NB4 (cell line): ENCODE data around the gene MBNL3.

Experiments used
- DNase-seq: peaks from one replicate; pipeline ENCODE4 v3.0.0; 2010; ENCODE audit warnings: low read depth
- H3K4me3 ChIP-seq: one replicate; pipeline ENCODE4 v1.5.1; 2011; ENCODE audit warnings: mild to moderate bottlenecking, low read depth, low read length, moderate library complexity
- MAX ChIP-seq: IDR thresholded peaks from 2 replicates; pipeline ENCODE4 v1.6.1; 2011; ENCODE audit warnings: low read depth, low read length
- MYC ChIP-seq: IDR thresholded peaks from 2 replicates; pipeline ENCODE4 v1.6.1; 2011; ENCODE audit warnings: low read depth, low read length
- POLR2A ChIP-seq: IDR thresholded peaks from 2 replicates; pipeline ENCODE4 v1.6.1; 2011; ENCODE audit warnings: mild to moderate bottlenecking; ENCODE audit not compliant: insufficient read length; ENCODE audit errors: extremely low read depth
- TF ChIP-seq, protein P1 (sequence below): IDR thresholded peaks from one replicate; pipeline ENCODE4 v1.5.1; 2012; ENCODE audit warnings: low read depth, low read length

Gene MBNL3

DNA sequence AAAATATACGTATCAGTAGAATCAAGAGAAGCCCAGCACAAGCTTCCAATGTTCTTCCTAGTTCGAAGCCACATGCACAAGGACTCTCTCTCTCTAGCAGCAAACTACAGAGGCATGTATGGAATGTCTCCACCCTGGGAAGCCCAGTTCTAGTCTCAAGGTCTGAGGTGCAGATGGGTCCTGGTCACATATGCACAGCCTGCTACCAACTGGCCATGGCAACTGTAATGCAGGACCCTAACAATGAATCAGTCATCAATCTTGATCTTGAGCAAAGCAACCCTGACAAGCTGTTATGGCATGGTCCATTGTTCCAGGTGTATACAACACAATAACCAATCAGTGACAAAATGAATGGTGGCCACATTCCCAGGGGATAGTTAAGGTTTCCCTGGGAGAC lies 55.8 kb downstream of the MBNL3 start:
- no peak overlapping the region for H3K4me3 ChIP-seq
- DNase-seq, result no peak
- TF ChIP-seq MAX, result no peak
- TF ChIP-seq MYC, result no peak
- TF ChIP-seq, protein P1, sequence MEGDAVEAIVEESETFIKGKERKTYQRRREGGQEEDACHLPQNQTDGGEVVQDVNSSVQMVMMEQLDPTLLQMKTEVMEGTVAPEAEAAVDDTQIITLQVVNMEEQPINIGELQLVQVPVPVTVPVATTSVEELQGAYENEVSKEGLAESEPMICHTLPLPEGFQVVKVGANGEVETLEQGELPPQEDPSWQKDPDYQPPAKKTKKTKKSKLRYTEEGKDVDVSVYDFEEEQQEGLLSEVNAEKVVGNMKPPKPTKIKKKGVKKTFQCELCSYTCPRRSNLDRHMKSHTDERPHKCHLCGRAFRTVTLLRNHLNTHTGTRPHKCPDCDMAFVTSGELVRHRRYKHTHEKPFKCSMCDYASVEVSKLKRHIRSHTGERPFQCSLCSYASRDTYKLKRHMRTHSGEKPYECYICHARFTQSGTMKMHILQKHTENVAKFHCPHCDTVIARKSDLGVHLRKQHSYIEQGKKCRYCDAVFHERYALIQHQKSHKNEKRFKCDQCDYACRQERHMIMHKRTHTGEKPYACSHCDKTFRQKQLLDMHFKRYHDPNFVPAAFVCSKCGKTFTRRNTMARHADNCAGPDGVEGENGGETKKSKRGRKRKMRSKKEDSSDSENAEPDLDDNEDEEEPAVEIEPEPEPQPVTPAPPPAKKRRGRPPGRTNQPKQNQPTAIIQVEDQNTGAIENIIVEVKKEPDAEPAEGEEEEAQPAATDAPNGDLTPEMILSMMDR, result no peak
- TF ChIP-seq POLR2A, result no peak

DNA sequence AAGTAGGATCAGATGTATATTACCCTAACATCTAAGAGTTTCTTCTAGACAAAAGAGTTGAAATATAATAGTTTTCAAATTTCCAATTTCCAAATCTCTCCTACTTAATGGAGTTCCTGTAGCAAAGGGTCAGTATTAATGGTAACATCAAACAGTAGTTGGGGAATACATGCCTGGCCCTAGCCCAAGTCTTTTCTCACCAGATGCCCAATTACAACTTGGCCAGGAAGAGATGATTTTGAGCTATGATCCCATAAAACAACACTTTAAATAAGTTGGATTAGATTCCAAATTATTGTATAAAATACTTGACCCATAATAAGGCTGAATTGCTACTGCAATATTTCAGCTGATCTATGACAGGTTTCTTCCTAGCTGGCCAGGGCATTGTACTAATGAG lies 59.9 kb downstream of the MBNL3 start:
- DNase-seq, result no peak
- no peak overlapping the region for H3K4me3 ChIP-seq
- no peak for TF ChIP-seq MYC
- TF ChIP-seq, protein P1, result no peak
- TF ChIP-seq POLR2A, result no peak
- TF ChIP-seq MAX, result no peak

DNA sequence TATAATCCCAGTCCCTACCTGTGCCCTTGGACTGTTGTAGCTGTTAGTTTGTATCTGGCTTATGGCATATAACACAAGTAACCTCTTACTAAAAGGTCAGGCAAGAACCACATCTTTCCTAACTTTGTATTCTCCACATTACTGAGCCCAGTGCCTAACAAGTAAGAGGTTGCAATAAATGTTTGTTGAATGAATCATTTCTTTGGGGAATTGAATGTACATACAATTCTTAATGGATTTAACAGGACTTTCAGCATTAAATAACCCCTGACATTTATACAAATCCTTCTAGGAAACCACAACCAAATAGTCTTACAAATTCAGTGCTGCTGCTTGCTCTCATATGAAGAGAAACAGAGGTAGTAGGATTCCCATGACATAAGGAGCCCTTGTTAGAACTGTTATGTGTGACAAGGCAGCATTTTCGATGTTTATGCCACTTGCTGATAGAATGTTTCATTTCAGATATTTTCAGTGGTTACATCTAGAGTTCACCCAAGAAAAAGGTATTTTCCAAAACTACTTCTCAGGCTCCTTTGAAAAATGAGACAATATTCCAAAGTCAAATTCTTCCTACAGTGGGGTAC lies 62.0 kb downstream of the MBNL3 start:
- TF ChIP-seq, protein P1, result no peak
- no peak for TF ChIP-seq POLR2A
- no peak for TF ChIP-seq MYC
- TF ChIP-seq MAX, result no peak
- no peak for DNase-seq
- H3K4me3 ChIP-seq, result no peak overlapping the region

DNA sequence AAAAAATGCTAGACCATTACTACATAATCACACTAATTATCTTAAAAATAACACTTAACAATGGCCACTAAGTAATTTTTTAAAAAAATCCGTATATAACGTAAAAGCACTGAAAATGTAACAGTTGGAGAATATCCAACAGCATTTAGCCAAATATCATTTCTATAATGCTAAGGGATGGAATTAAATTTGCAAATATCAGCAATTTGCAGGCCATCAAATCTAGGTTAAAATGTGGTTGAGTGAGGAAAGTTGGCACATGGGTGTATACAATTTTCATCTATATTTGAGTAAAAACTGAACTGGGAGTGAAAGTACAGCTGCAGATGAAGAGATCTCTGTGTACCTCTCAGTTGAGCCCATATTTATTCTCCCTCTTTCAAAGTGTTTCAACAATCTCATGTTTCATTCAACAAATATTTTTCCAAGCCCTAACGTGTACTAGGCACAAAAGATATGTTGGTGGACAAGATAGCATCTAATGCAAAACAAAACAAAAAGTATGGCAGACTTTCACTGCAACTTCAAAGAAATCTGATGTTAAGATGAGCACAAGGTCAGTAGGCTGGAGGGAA lies 63.0 kb downstream of the MBNL3 start:
- DNase-seq, result no peak
- no peak overlapping the region for H3K4me3 ChIP-seq
- TF ChIP-seq, protein P1, result no peak

GRCh38 chrX:132423323-132423722 lies 65.5 kb downstream of the MBNL3 start:
- DNase-seq, result no peak
- TF ChIP-seq MAX, result no peak
- no peak for TF ChIP-seq POLR2A
- TF ChIP-seq, protein P1, result no peak
- no peak for TF ChIP-seq MYC
- H3K4me3 ChIP-seq, result no peak overlapping the region

GRCh38 chrX:132415012-132415411 lies 73.8 kb downstream of the MBNL3 start:
- no peak for TF ChIP-seq POLR2A
- TF ChIP-seq MYC, result no peak
- DNase-seq, result no peak

More at GRCh38 chrX:132415012-132415411, 73.8 kb downstream of the MBNL3 start:
- H3K4me3 ChIP-seq, result no peak overlapping the region
